Neural progenitor cell (in vitro differentiated cells): ENCODE measurements around the gene SH2D3A. TPM values are rescaled to one million over a fixed set of nuclear protein-coding genes. Genes with fewer than 3 reads are reported as not detected.

Experiments used
- DNase-seq: peaks from one replicate; pipeline ENCODE4 v3.0.0-alpha.2; 2016; ENCODE audit warnings: low spot score
- H2AFZ ChIP-seq: fragments of 200-600 bp; sonication (generic); replicated peaks from 2 replicates; pipeline ENCODE4 v1.6.1; 2016; ENCODE audit warnings: antibody characterized with exemption
- H3F3A ChIP-seq: fragments of 200-600 bp; sonication (generic); 2 replicates; pipeline ENCODE4 v1.6.1; 2016; ENCODE audit warnings: antibody characterized with exemption, low read depth
- H3K27ac ChIP-seq: fragments of 200-600 bp; sonication (generic); 2 replicates; pipeline ENCODE4 v1.5.1; 2016; ENCODE audit warnings: mild to moderate bottlenecking
- H3K27me3 ChIP-seq: fragments of 200-600 bp; sonication (generic); 2 replicates; pipeline ENCODE4 v1.6.1; 2016; ENCODE audit warnings: mild to moderate bottlenecking, moderate library complexity
- H3K36me3 ChIP-seq: fragments of 200-600 bp; sonication (generic); 2 replicates; pipeline ENCODE4 v1.5.1; 2016
- H3K4me1 ChIP-seq: fragments of 200-600 bp; sonication (generic); 2 replicates; pipeline ENCODE4 v1.6.1; 2016; ENCODE audit warnings: mixed run types
- H3K4me2 ChIP-seq: fragments of 200-600 bp; sonication (generic); 2 replicates; pipeline ENCODE4 v1.6.1; 2016
- H3K4me3 ChIP-seq: fragments of 200-600 bp; sonication (generic); 2 replicates; pipeline ENCODE4 v1.5.1; 2016
- H3K79me2 ChIP-seq: fragments of 200-600 bp; sonication (generic); 2 replicates; pipeline ENCODE4 v1.6.1; 2016; ENCODE audit warnings: low read depth
- H3K9ac ChIP-seq: fragments of 200-600 bp; sonication (generic); 2 replicates; pipeline ENCODE4 v1.6.1; 2016
- H3K9me3 ChIP-seq: fragments of 200-600 bp; sonication (generic); 2 replicates; pipeline ENCODE4 v1.5.1; 2016; ENCODE audit warnings: low read depth
- H4K20me1 ChIP-seq: fragments of 200-600 bp; sonication (generic); 2 replicates; pipeline ENCODE4 v1.6.1; 2016; ENCODE audit warnings: low read depth
- H3K27ac Mint-ChIP-seq: 3 replicates; pipeline ENCODE4 v1.8.0; 2021; ENCODE audit warnings: mixed read lengths
- H3K27me3 Mint-ChIP-seq: 2 replicates; pipeline ENCODE4 v1.8.0; 2022; ENCODE audit warnings: low read depth, mild to moderate bottlenecking, inconsistent platforms, moderate library complexity, mixed read lengths; ENCODE audit not compliant: insufficient read depth
- H3K36me3 Mint-ChIP-seq: 3 replicates; pipeline ENCODE4 v1.8.0; 2021; ENCODE audit warnings: mixed read lengths
- H3K4me1 Mint-ChIP-seq: 3 replicates; pipeline ENCODE4 v1.8.0; 2021; ENCODE audit warnings: mixed read lengths
- H3K4me3 Mint-ChIP-seq: 3 replicates; pipeline ENCODE4 v1.8.0; 2021; ENCODE audit warnings: mild to moderate bottlenecking, moderate library complexity, mixed read lengths
- H3K9me3 Mint-ChIP-seq: 3 replicates; pipeline ENCODE4 v1.8.0; 2020; ENCODE audit warnings: mixed read lengths
- CTCF ChIP-seq: fragments of 200-600 bp; sonication (generic); IDR thresholded peaks from 2 replicates; pipeline ENCODE4 v1.5.1; 2017; ENCODE audit warnings: antibody characterized with exemption, mild to moderate bottlenecking
- EZH2 ChIP-seq: fragments of 200-600 bp; sonication (generic); IDR thresholded peaks from 2 replicates; pipeline ENCODE4 v1.6.1; 2017; ENCODE audit warnings: antibody characterized with exemption, mild to moderate bottlenecking, moderate library complexity
- EZH2phosphoT487 ChIP-seq: fragments of 200-600 bp; sonication (generic); IDR thresholded peaks from 2 replicates; pipeline ENCODE4 v1.6.1; 2017; ENCODE audit warnings: antibody characterized with exemption
- total RNA-seq: library from RNA; depleted of rRNA; stranded (reverse); fragments of >200 nt; gene quantifications from 2 replicates; pipeline ENCODE4 v1.2.3, GENCODE V29; 2015; ENCODE audit warnings: low replicate concordance

The SH2D3A gene
- total RNA-seq, 1 donor from 2014 or later: 0.65 TPM

- DNase-seq: no peak
- no peak overlapping the region for H3K27ac ChIP-seq
- TF ChIP-seq CTCF (no peak), EZH2phosphoT487 (no peak), EZH2 (no peak)
- H3K4me2 ChIP-seq: no peak overlapping the region
- H3K4me1 ChIP-seq: no peaks in the 10 kb centered on the region
- Mint-ChIP-seq H3K9me3 (peaks cover 3% of the 10 kb centered on the region), H3K4me1 (no peaks in the 10 kb centered on the region), H3K27me3 (peaks cover 38% of the 10 kb centered on the region), H3K36me3 (no peaks in the 10 kb centered on the region), H3K27ac (no peak overlapping the region), H3K4me3 (no peak overlapping the region)
- no peaks in the 10 kb centered on the region for H3K9me3 ChIP-seq
- H2AFZ ChIP-seq: no peak overlapping the region
- H3K36me3 ChIP-seq: no peaks in the 10 kb centered on the region
- no peaks in the 10 kb centered on the region for H4K20me1 ChIP-seq
- no peak overlapping the region for H3K9ac ChIP-seq
- H3K27me3 ChIP-seq: peaks cover 43% of the 10 kb centered on the region
- no peaks in the 10 kb centered on the region for H3K79me2 ChIP-seq
- no peaks in the 10 kb centered on the region for H3F3A ChIP-seq
- H3K4me3 ChIP-seq: no peak overlapping the region
Measured at GRCh38 chr19:6712231-6712630, 55.0 kb downstream of the SH2D3A start.

GRCh38 chr19:6711605-6712004, 55.6 kb downstream of the SH2D3A start:
- H4K20me1 ChIP-seq: no peaks in the 10 kb centered on the region
- H2AFZ ChIP-seq: no peak overlapping the region
- Mint-ChIP-seq H3K4me3 (no peak overlapping the region), H3K9me3 (peaks cover 2% of the 10 kb centered on the region), H3K36me3 (no peaks in the 10 kb centered on the region), H3K27ac (no peak overlapping the region), H3K4me1 (no peaks in the 10 kb centered on the region), H3K27me3 (peaks cover 37% of the 10 kb centered on the region)
- peaks cover 43% of the 10 kb centered on the region for H3K27me3 ChIP-seq
- DNase-seq: no peak
- TF ChIP-seq CTCF (no peak), EZH2phosphoT487 (no peak), EZH2 (no peak)
- no peaks in the 10 kb centered on the region for H3K4me1 ChIP-seq
- no peak overlapping the region for H3K27ac ChIP-seq
- no peaks in the 10 kb centered on the region for H3F3A ChIP-seq
- no peak overlapping the region for H3K4me3 ChIP-seq
- H3K9me3 ChIP-seq: no peaks in the 10 kb centered on the region
- no peaks in the 10 kb centered on the region for H3K36me3 ChIP-seq
- no peak overlapping the region for H3K4me2 ChIP-seq
- no peak overlapping the region for H3K9ac ChIP-seq
- no peaks in the 10 kb centered on the region for H3K79me2 ChIP-seq

GRCh38 chr19:6711078-6711361, 56.2 kb downstream of the SH2D3A start:
- H3K27ac ChIP-seq: no peak overlapping the region
- no peak overlapping the region for H2AFZ ChIP-seq
- H3K4me2 ChIP-seq: peak overlapping the region; percentile 12
- H4K20me1 ChIP-seq: no peaks in the 10 kb centered on the region
- H3K4me1 ChIP-seq: no peaks in the 10 kb centered on the region
- no peaks in the 10 kb centered on the region for H3K36me3 Mint-ChIP-seq
- H3K9ac ChIP-seq: no peak overlapping the region
- DNase-seq: no peak
- no peaks in the 10 kb centered on the region for H3K9me3 ChIP-seq
- peaks cover 2% of the 10 kb centered on the region for H3K9me3 Mint-ChIP-seq
- H3K27ac Mint-ChIP-seq: no peak overlapping the region
- no peak overlapping the region for H3K4me3 Mint-ChIP-seq
- peaks cover 43% of the 10 kb centered on the region for H3K27me3 ChIP-seq
- H3K27me3 Mint-ChIP-seq: peaks cover 37% of the 10 kb centered on the region
- H3K4me3 ChIP-seq: peak overlapping the region; percentile 7
- no peaks in the 10 kb centered on the region for H3F3A ChIP-seq
- no peak for TF ChIP-seq EZH2
- no peak for TF ChIP-seq EZH2phosphoT487
- no peak for TF ChIP-seq CTCF
- H3K79me2 ChIP-seq: no peaks in the 10 kb centered on the region
- H3K4me1 Mint-ChIP-seq: no peaks in the 10 kb centered on the region
- H3K36me3 ChIP-seq: no peaks in the 10 kb centered on the region
